Gastroesophageal sphincter (tissue), 3 donors: ENCODE results near the gene SEPTIN7.
A peak's percentile ranks its signal among the peaks of the same experiment; 100 is the strongest.

Experiments
- CTCF ChIP-seq, 4 experiments: fragments of 200-600 bp in 2 of 4; fragments of 450-650 bp in 2 of 4; sonication (generic) in 1 of 4; IDR thresholded peaks; one replicate each; pipeline ENCODE4 v1.5.1; 2017 to 2019; ENCODE audit warnings: antibody characterized with exemption in 4 of 4, mild to moderate bottlenecking in 2 of 4, moderate library complexity in 2 of 4
- POLR2A ChIP-seq, 2 donors: fragments of 450-650 bp; IDR thresholded peaks; one replicate each; pipeline ENCODE4 v1.6.1; 2017; ENCODE audit warnings: antibody characterized with exemption in 2 of 2, mild to moderate bottlenecking in 2 of 2, moderate library complexity in 1 of 2
- POLR2AphosphoS5 ChIP-seq: sonication (generic); formaldehyde crosslinking; IDR thresholded peaks from one replicate; pipeline ENCODE4 v1.6.1; 2017; ENCODE audit warnings: antibody characterized with exemption

DNA sequence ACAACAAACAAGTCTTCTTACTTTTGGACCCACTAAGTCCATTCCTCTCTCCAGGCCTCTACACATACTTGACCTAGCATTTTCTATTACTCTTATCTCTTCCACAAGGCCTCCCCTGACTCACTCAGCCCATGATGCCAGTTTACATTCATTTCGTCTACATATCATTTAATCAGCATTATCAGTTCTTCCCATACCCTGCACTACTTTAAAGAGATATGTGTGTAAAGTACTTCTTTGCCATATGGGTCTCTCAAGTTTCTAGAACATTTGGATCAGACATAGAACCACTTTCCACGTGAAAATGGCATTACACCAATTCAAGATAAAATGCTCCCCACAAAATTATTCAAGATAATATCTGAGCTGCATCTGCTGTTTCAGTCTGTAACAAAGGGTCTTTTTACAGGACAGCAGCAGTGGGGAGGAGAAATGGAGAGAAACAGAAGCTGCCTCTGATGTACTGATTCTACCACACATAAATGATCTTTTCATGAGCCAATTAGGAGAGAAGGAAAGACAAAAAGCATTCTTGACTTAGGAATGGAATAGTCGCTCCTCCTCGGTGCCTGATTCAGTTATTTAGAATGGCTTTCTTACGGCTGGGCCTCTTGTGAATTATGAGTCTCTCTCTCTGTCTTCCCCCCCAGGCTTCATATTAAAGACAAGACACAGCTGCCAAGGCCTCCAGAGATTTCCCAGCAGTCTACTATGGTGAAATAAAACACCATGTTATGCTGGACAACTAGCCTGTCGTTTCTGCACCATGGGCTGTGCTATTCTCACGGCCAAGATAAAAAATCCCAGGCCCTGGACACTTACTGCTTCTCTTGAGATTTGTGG lies 46.9 kb upstream of the SEPTIN7 start:
- TF ChIP-seq CTCF (IDR thresholded peaks at IDR 0.05) (no peak), POLR2A (IDR thresholded peaks at IDR 0.05) (no peak), POLR2AphosphoS5 (peak; percentile 58)
